Panc1 (cell line): ENCODE measurements around the gene GALNT13. TPM values are rescaled to one million over a fixed set of nuclear protein-coding genes. Genes with fewer than 3 reads are reported as not detected.

Experiments
- ATAC-seq: fragments of 200-7000 bp; cut with Tn5 transposase; 2 replicates; pipeline ENCODE4 v1.9.1; 2020; ENCODE audit warnings: mild to moderate bottlenecking, moderate library complexity
- BruUV-seq: library from RNA; stranded (reverse); fragments of 400-500 nt; replicated peaks from 2 replicates; lab custom pipeline; 2021; lab: Mats Ljungman, UMichigan
- CTCF ChIA-PET: fragments of 300-600 bp; sonication (Branson Sonifier 250); formaldehyde crosslinking; loops from one replicate; lab custom pipeline; 2022; ENCODE audit warnings: antibody characterized with exemption; lab: Charles Lee
- POLR2A ChIA-PET: fragments of 300-600 bp; sonication (Branson Sonifier 250); formaldehyde crosslinking; loops from one replicate; lab custom pipeline; 2022; ENCODE audit warnings: antibody characterized with exemption; lab: Charles Lee
- DNase-seq: peaks from one replicate; pipeline ENCODE4 v3.0.0-alpha.2; 2010; ENCODE audit warnings: low read depth, low spot score
- H3K27ac ChIP-seq: 2 replicates; pipeline ENCODE4 v1.5.1; 2011; ENCODE audit warnings: mild to moderate bottlenecking, low read length, inconsistent platforms
- H3K27me3 ChIP-seq: fragments of 200-500 bp; sonication (Bioruptor generic); 2 replicates; pipeline ENCODE4 v1.6.0; 2014; ENCODE audit warnings: low read length, inconsistent platforms; ENCODE audit not compliant: control insufficient read depth, insufficient read depth
- H3K36me3 ChIP-seq: fragments of 200-500 bp; sonication (Bioruptor generic); 2 replicates; pipeline ENCODE4 v1.5.1; 2014; ENCODE audit warnings: inconsistent platforms, mild to moderate bottlenecking, low read length, moderate library complexity; ENCODE audit not compliant: control insufficient read depth, insufficient read depth
- H3K4me1 ChIP-seq: 2 replicates; pipeline ENCODE4 v1.5.1; 2011; ENCODE audit warnings: inconsistent platforms, mild to moderate bottlenecking, low read length, moderate library complexity; ENCODE audit not compliant: control insufficient read depth, insufficient read depth
- H3K4me3 ChIP-seq, 2 experiments: 2 replicates each; pipeline ENCODE4 v1.5.1; 2011 to 2012; ENCODE audit warnings: low read depth in 2 of 2, low read length in 2 of 2, mild to moderate bottlenecking in 2 of 2, inconsistent platforms in 1 of 2, moderate library complexity in 1 of 2
- H3K9me3 ChIP-seq: fragments of 200-500 bp; sonication (Bioruptor generic); 2 replicates; pipeline ENCODE4 v1.5.1; 2014; ENCODE audit warnings: low read depth, mild to moderate bottlenecking, inconsistent platforms, low read length, moderate library complexity; ENCODE audit not compliant: control insufficient read depth, insufficient read depth
- POLR2AphosphoS5 ChIP-seq: IDR thresholded peaks from 2 replicates; pipeline ENCODE4 v1.6.1; 2012; ENCODE audit warnings: mild to moderate bottlenecking, low read depth, low read length, moderate library complexity
- SIN3A ChIP-seq: IDR thresholded peaks from 2 replicates; pipeline ENCODE4 v1.6.1; 2012; ENCODE audit warnings: low read depth, mild to moderate bottlenecking, low read length, moderate library complexity, borderline replicate concordance; ENCODE audit not compliant: insufficient read depth
- TCF7L2 ChIP-seq: IDR thresholded peaks from 2 replicates; pipeline ENCODE4 v1.6.1; 2011; ENCODE audit warnings: mild to moderate bottlenecking, low read depth, low read length, inconsistent platforms
- in situ Hi-C: cut with HindIII; loops from 2 replicates; pipeline ENCODE4 v1.10.0; 2016; ENCODE audit warnings: low sequenced_read_pairs, low pct_unique_long_range_greater_than_20kb
- intact Hi-C: fragments of 100-400 bp; cut with micrococcal nuclease; formaldehyde crosslinking; loops from one replicate; pipeline ENCODE4 v1.10.0; 2022; ENCODE audit not compliant: unreplicated experiment
- total RNA-seq: library from RNA; stranded (reverse); gene quantifications from one replicate; pipeline ENCODE4 v1.2.1, GENCODE V29; 2021; ENCODE audit not compliant: unreplicated experiment
- TF ChIP-seq, protein P1 (sequence below): fragments of 450-650 bp; IDR thresholded peaks from 2 replicates; pipeline ENCODE4 v1.5.1; 2017; ENCODE audit warnings: mild to moderate bottlenecking
- TF ChIP-seq, protein P2 (sequence below), 2 experiments: IDR thresholded peaks; 2 replicates each; pipeline ENCODE4 v1.6.1; 2011 to 2012; ENCODE audit warnings: low read depth in 2 of 2, control low read depth in 1 of 2, low read length in 1 of 2, mild to moderate bottlenecking in 1 of 2, moderate library complexity in 1 of 2; ENCODE audit not compliant: insufficient read depth in 1 of 2

GALNT13 gene
- total RNA-seq, 1 experiment from 2014 or later = not detected

DNA sequence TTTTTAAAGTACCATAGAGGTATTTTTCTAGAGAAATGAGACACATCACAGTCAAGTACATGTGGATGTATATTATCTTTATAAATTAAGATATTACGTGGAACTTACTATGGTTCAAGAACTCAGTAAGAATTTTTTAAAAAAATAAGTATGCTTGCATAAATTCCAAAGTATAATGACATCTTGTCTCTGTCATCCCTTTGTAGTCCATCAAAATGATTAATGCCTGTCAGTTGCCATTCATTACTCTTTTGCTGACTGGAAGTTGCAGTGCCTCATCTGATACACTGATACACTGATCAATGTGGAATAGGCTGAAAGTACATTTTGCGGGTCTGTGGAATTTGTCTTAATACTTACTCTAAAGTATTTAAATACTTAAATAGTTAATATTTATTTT, 177.2 kb downstream of the GALNT13 start:
- in situ Hi-C loops (no loop called here), intact Hi-C loops (no loop called here)
- Histone ChIP-seq H3K4me1 (no peaks in the 10 kb centered on the region), H3K4me3 (no peak overlapping the region), H3K27me3 (no peaks in the 10 kb centered on the region), H3K36me3 (no peaks in the 10 kb centered on the region), H3K27ac (no peak overlapping the region), H3K9me3 (no peaks in the 10 kb centered on the region)
- no peak for DNase-seq
- no TSS peak for BruUV-seq
- TF ChIP-seq TCF7L2 (no peak), SIN3A (no peak), POLR2AphosphoS5 (no peak)
- TF ChIP-seq, protein P1, sequence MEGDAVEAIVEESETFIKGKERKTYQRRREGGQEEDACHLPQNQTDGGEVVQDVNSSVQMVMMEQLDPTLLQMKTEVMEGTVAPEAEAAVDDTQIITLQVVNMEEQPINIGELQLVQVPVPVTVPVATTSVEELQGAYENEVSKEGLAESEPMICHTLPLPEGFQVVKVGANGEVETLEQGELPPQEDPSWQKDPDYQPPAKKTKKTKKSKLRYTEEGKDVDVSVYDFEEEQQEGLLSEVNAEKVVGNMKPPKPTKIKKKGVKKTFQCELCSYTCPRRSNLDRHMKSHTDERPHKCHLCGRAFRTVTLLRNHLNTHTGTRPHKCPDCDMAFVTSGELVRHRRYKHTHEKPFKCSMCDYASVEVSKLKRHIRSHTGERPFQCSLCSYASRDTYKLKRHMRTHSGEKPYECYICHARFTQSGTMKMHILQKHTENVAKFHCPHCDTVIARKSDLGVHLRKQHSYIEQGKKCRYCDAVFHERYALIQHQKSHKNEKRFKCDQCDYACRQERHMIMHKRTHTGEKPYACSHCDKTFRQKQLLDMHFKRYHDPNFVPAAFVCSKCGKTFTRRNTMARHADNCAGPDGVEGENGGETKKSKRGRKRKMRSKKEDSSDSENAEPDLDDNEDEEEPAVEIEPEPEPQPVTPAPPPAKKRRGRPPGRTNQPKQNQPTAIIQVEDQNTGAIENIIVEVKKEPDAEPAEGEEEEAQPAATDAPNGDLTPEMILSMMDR = no peak
- TF ChIP-seq, protein P2, sequence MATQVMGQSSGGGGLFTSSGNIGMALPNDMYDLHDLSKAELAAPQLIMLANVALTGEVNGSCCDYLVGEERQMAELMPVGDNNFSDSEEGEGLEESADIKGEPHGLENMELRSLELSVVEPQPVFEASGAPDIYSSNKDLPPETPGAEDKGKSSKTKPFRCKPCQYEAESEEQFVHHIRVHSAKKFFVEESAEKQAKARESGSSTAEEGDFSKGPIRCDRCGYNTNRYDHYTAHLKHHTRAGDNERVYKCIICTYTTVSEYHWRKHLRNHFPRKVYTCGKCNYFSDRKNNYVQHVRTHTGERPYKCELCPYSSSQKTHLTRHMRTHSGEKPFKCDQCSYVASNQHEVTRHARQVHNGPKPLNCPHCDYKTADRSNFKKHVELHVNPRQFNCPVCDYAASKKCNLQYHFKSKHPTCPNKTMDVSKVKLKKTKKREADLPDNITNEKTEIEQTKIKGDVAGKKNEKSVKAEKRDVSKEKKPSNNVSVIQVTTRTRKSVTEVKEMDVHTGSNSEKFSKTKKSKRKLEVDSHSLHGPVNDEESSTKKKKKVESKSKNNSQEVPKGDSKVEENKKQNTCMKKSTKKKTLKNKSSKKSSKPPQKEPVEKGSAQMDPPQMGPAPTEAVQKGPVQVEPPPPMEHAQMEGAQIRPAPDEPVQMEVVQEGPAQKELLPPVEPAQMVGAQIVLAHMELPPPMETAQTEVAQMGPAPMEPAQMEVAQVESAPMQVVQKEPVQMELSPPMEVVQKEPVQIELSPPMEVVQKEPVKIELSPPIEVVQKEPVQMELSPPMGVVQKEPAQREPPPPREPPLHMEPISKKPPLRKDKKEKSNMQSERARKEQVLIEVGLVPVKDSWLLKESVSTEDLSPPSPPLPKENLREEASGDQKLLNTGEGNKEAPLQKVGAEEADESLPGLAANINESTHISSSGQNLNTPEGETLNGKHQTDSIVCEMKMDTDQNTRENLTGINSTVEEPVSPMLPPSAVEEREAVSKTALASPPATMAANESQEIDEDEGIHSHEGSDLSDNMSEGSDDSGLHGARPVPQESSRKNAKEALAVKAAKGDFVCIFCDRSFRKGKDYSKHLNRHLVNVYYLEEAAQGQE (IDR thresholded peaks at IDR 0.05; ENCODE audit: insufficient read depth in 1 of 2, low read depth in 2 of 2, low read length in 1 of 2) = no peak
- ChIA-PET POLR2A (no interaction called here), CTCF (no interaction called here)
- ATAC-seq = no peak

DNA sequence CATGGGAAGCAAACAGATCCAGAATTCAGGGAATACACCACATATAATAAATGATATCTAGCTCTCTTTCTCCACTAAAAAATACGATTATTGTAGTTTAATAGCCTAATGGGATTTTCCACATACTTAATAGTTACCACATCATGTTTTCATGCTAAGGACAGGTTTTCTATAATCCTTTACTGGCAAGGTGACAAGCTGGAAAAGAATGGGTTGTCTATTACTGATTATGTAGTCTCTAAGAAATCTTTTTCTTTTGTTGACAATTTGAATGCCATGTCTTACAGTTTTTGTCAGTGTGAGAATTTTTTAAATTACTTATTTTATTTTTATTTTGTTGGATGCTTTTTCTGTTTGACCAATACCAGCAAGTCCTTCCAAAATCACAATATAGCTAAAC, 177.8 kb downstream of the GALNT13 start:
- CTCF ChIA-PET = no interaction called here

More for the DNA sequence above, 177.8 kb downstream of the GALNT13 start:
- Histone ChIP-seq H3K9me3 (no peaks in the 10 kb centered on the region), H3K4me1 (no peaks in the 10 kb centered on the region), H3K4me3 (no peak overlapping the region), H3K27me3 (no peaks in the 10 kb centered on the region), H3K27ac (no peak overlapping the region), H3K36me3 (no peaks in the 10 kb centered on the region)
- intact Hi-C loops = no loop called here
- DNase-seq = no peak
- TF ChIP-seq POLR2AphosphoS5 (no peak), TCF7L2 (no peak), SIN3A (no peak)
- TF ChIP-seq, protein P1 = no peak
- TF ChIP-seq, protein P2 (IDR thresholded peaks at IDR 0.05; ENCODE audit: insufficient read depth in 1 of 2, low read depth in 2 of 2, low read length in 1 of 2) = no peak
- no peak for ATAC-seq
- POLR2A ChIA-PET = interaction anchor here (0.6 kb wide), 1 partner anchor 19 kb away, joined by 3 read pairs; no protein-coding TSS in a partner anchor
- in situ Hi-C loops = no loop called here
- no TSS peak for BruUV-seq
